ENCODE results near the gene PCAT6.
A peak's percentile ranks its signal among the peaks of the same experiment; 100 is the strongest.

PCAT6 gene

GRCh38 chr1:202837746-202838262, 27.1 kb downstream of the PCAT6 start:
- DNase-seq (ENCODE audit: low read depth in 1 of 2, low spot score in 1 of 2): no peak
- TF ChIP-seq SPI1 (IDR thresholded peaks at IDR 0.05; ENCODE audit: borderline replicate concordance, low read depth): no peak
- TF ChIP-seq POLR2AphosphoS5 (IDR thresholded peaks at IDR 0.05; ENCODE audit: low read depth): no peak
- TF ChIP-seq REST (IDR thresholded peaks at IDR 0.05; ENCODE audit: insufficient replicate concordance, low read depth): no peak
- TF ChIP-seq CTCF (IDR thresholded peaks at IDR 0.05; ENCODE audit: insufficient read depth, low read length): no peak
- Histone ChIP-seq H3K27me3 (ENCODE audit: insufficient read depth, poor library complexity, severe bottlenecking) (no peaks in the 10 kb centered on the region), H3K27ac (replicated peaks) (peak overlapping the region; percentile 5; the same call in 1 of the 2 replicates), H3K4me3 (replicated peaks; ENCODE audit: insufficient read depth, low read length) (no peak overlapping the region)

- no peak overlapping the region for H3K27ac ChIP-seq (replicated peaks)
- DNase-seq (ENCODE audit: low read depth in 1 of 2, low spot score in 1 of 2): no peak
- H3K4me3 ChIP-seq (replicated peaks; ENCODE audit: insufficient read depth, low read length): no peak overlapping the region
- no peaks in the 10 kb centered on the region for H3K27me3 ChIP-seq (ENCODE audit: insufficient read depth, poor library complexity, severe bottlenecking)
- TF ChIP-seq REST (IDR thresholded peaks at IDR 0.05; ENCODE audit: insufficient replicate concordance, low read depth): no peak
- no peak for TF ChIP-seq GABPA (IDR thresholded peaks at IDR 0.05; ENCODE audit: low read depth)
- TF ChIP-seq CTCF (IDR thresholded peaks at IDR 0.05; ENCODE audit: insufficient read depth, low read length): no peak
- TF ChIP-seq POLR2AphosphoS5 (IDR thresholded peaks at IDR 0.05; ENCODE audit: low read depth): no peak
- no peak for TF ChIP-seq SPI1 (IDR thresholded peaks at IDR 0.05; ENCODE audit: borderline replicate concordance, low read depth)
Measured at GRCh38 chr1:202843081-202843480, 32.3 kb downstream of the PCAT6 start.

GRCh38 chr1:202844259-202844658, 33.5 kb downstream of the PCAT6 start:
- no peaks in the 10 kb centered on the region for H3K27me3 ChIP-seq (ENCODE audit: insufficient read depth, poor library complexity, severe bottlenecking)
- DNase-seq (ENCODE audit: low read depth in 1 of 2, low spot score in 1 of 2): no peak
- TF ChIP-seq CTCF (IDR thresholded peaks at IDR 0.05; ENCODE audit: insufficient read depth, low read length) (no peak), GABPA (IDR thresholded peaks at IDR 0.05; ENCODE audit: low read depth) (no peak)
- H3K27ac ChIP-seq (replicated peaks): no peak overlapping the region
- H3K4me3 ChIP-seq (replicated peaks; ENCODE audit: insufficient read depth, low read length): no peak overlapping the region

GRCh38 chr1:202844935-202845334, 34.2 kb downstream of the PCAT6 start:
- Histone ChIP-seq H3K27ac (replicated peaks) (no peak overlapping the region), H3K27me3 (ENCODE audit: insufficient read depth, poor library complexity, severe bottlenecking) (no peaks in the 10 kb centered on the region), H3K4me3 (replicated peaks; ENCODE audit: insufficient read depth, low read length) (no peak overlapping the region)
- no peak for DNase-seq (ENCODE audit: low read depth in 1 of 2, low spot score in 1 of 2)
- no peak for TF ChIP-seq GABPA (IDR thresholded peaks at IDR 0.05; ENCODE audit: low read depth)
- TF ChIP-seq REST (IDR thresholded peaks at IDR 0.05; ENCODE audit: insufficient replicate concordance, low read depth): no peak
- no peak for TF ChIP-seq CTCF (IDR thresholded peaks at IDR 0.05; ENCODE audit: insufficient read depth, low read length)
- no peak for TF ChIP-seq SPI1 (IDR thresholded peaks at IDR 0.05; ENCODE audit: borderline replicate concordance, low read depth)
- TF ChIP-seq POLR2AphosphoS5 (IDR thresholded peaks at IDR 0.05; ENCODE audit: low read depth): no peak

Data from HL-60 (cell line).